ENCODE data around the gene DGKA. TPM values are rescaled to one million over a fixed set of nuclear protein-coding genes. Genes with fewer than 3 reads are reported as not detected.
A peak's percentile ranks its signal among the peaks of the same experiment; 100 is the strongest.
"Not testable (repeated sequence)": the region's sequence is repeated elsewhere in the genome, so short reads cannot be mapped to it uniquely, and the experiment has no call there.

DGKA gene
- total RNA-seq, 1 experiment from 2014 or later: 14.5 TPM

DNA sequence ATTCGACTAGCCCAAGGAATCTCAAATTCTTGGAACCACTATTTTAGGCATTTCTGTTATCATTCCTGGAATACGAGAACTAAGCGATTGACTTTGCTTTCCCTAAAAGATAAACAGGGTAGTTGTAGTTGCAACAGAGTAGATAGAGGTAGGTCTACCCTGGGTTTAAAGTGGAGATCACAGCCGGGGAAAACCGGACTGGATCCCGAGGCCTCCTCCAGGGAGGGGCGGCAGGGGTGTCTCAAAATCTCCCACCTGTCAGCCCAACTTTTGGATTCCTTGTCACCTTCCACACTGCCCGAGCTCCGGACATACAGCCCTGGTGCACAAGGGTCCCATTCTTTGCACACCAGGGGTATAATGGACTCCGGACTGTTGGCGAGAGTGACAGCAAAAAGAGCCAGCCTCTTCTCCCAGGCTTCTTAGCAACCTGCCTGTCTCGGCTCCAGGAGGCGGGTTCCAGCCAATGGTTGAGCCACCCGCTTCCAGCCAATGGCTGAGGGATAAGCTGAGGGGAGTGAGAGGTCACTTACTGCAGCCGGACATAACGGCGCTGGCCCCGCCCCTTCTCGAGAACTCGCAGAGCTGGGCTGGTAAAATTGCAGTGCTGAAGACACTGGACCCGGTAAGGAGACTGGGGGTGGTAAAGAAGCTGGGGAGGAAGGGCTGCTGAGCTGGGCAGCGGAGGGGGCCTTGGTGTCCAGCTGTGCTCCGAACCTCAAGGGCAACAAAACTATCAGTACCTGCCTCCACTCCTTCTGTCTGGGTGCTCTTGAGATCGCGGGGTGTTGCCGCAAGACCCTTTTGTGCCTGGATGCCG lies 66.0 kb downstream of the DGKA start, which contains the start of gene SUOX:
TSS of gene SUOX (plus strand) at position 562 of the 820 bp plus-strand sequence. CDS start 4,946 bp downstream, outside the sequence.
- peak; percentile 98 for DNase-seq (ENCODE audit: low read depth)

DNA sequence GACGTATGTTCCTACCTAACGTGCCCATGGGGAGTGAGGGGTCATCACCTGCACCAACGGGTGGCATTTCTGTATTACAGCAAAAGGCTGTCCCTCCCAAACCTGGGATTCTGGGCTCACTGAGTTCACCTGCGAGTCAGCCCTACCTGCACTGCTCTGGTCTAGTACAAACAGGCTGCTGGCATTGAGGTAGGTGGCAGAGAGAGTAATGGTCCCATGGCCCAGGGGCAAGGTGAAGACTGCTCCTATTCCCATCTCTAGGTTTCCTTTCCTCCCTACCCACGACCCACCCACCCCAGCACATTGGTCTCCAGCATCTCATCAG lies 66.5 kb downstream of the DGKA start:
- no peak for DNase-seq (ENCODE audit: low read depth)

DNA sequence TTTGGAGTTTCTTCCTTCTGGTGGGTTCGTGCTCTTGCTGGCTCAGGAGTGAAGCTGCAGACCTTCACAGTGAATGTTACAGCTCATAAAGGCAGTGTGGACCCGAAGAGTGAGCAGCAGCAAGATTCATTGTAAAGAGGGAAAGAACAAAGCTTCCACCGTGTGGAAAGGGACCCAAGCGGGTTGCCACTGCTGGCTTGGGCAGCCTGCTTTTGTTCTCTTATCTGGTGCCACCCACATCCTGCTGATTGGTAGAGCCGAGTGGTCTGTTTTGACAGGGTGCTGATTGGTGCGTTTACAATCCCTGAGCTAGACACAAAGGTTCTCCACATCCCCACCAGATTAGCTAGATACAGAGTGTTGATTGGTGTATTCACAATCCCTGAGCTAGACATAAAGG lies 68.6 kb downstream of the DGKA start:
- not testable (repeated sequence) for DNase-seq (ENCODE audit: low read depth)

DNA sequence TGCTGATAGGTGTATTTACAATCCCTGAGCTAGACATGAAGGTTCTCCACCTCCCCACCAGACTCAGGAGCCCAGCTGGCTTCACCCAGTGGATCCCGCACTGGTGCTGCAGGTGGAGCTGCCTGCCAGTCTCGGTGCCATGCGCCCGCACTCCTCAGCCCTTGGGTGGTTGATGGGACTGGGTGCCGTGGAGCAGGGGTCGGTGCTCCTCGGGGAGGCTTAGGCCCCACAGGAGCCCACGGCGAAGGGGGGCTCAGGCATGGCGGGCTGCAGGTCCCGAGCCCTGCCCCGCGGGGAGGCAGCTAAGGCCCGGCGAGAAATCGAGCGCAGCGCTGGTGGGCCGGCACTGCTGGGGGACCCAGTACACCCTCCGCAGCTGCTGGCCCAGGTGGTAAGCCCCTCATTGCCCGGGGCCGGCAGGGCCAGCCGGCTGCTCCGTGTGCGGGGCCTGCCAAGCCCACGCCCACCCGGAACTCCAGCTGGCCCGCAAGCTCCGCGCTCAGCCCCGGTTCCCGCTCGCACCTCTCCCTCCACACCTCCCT lies 69.1 kb downstream of the DGKA start:
- DNase-seq (ENCODE audit: low read depth): not testable (repeated sequence)

- no peak for DNase-seq (ENCODE audit: low read depth)
Measured at GRCh38 chr12:56001487-56002100, 70.6 kb downstream of the DGKA start.

DNA sequence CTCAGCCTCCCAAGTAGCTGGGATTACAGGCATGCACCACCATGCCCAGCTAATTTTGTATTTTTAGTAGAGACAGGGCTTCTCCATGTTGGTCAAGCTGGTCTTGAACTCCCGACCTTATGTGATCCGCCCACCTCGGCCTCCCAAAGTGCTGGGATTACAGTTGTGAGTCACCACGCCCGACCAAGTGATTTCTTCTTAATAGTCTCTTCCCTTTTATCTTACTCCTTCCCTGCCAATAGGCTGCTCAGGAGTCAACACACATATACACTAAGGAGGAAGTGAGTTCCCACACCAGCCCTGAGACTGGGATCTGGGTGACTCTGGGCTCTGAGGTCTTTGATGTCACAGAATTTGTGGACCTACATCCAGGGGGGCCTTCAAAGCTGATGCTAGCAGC lies 72.4 kb downstream of the DGKA start:
- not testable (repeated sequence) for DNase-seq (ENCODE audit: low read depth)

Other genes with a start within 250 kb of the DGKA start
- 2.4 and 3.4 TPM in 2 replicates for gene ITGA7, start 223.3 kb upstream of the DGKA start, total RNA-seq (2014; rRNA removed; shearing (Covaris generic))
- gene BLOC1S1, start 215.1 kb upstream of the DGKA start, total RNA-seq (2014; rRNA removed; shearing (Covaris generic)): 112 and 135 TPM in 2 replicates
- gene RDH5, start 210.8 kb upstream of the DGKA start, total RNA-seq (2014; rRNA removed; shearing (Covaris generic)): 2.2 and 4.5 TPM in 2 replicates
- 638 and 824 TPM in 2 replicates for gene CD63, start 202.2 kb upstream of the DGKA start, total RNA-seq (2014; rRNA removed; shearing (Covaris generic))
- gene GDF11, start 188.0 kb upstream of the DGKA start, total RNA-seq (2014; rRNA removed; shearing (Covaris generic)): 1.5 and 2.5 TPM in 2 replicates
- 165 and 253 TPM in 2 replicates for gene SARNP, start 113.4 kb upstream of the DGKA start, total RNA-seq (2014; rRNA removed; shearing (Covaris generic))
- gene ORMDL2, start 113.1 kb upstream of the DGKA start, total RNA-seq (2014; rRNA removed; shearing (Covaris generic)): 36.5 and 44.3 TPM in 2 replicates
- 44.4 and 54.2 TPM in 2 replicates for gene DNAJC14, start 101.6 kb upstream of the DGKA start, total RNA-seq (2014; rRNA removed; shearing (Covaris generic))
- 6.9 and 8.4 TPM in 2 replicates for gene MMP19, start 88.2 kb upstream of the DGKA start, total RNA-seq (2014; rRNA removed; shearing (Covaris generic))
- gene PYM1, start 3.3 kb upstream of the DGKA start, total RNA-seq (2014; rRNA removed; shearing (Covaris generic)): 49.1 and 59.7 TPM in 2 replicates
- gene PMEL, start 34.9 kb downstream of the DGKA start, total RNA-seq (2014; rRNA removed; shearing (Covaris generic)): 0.06 and 0.12 TPM in 2 replicates
- 57.5 and 58.0 TPM in 2 replicates for gene CDK2, start 35.7 kb downstream of the DGKA start, total RNA-seq (2014; rRNA removed; shearing (Covaris generic))
- gene RAB5B, start 42.9 kb downstream of the DGKA start, total RNA-seq (2014; rRNA removed; shearing (Covaris generic)): 22.7 and 31.7 TPM in 2 replicates
- 13.1 and 13.3 TPM in 2 replicates for gene SUOX, start 66.1 kb downstream of the DGKA start, total RNA-seq (2014; rRNA removed; shearing (Covaris generic))
- 0.12 and 0.40 TPM in 2 replicates for gene IKZF4, start 89.9 kb downstream of the DGKA start, total RNA-seq (2014; rRNA removed; shearing (Covaris generic))
- gene RPS26, start 110.8 kb downstream of the DGKA start, total RNA-seq (2014; rRNA removed; shearing (Covaris generic)): 1,984 and 2,181 TPM in 2 replicates
- 0.63 TPM in 1 of 2 replicates, not detected in the other for gene ERBB3, start 149.0 kb downstream of the DGKA start, total RNA-seq (2014; rRNA removed; shearing (Covaris generic))
- gene PA2G4, start 173.4 kb downstream of the DGKA start, total RNA-seq (2014; rRNA removed; shearing (Covaris generic)): 384 and 456 TPM in 2 replicates
- 4,200 and 4,689 TPM in 2 replicates for gene RPL41, start 185.5 kb downstream of the DGKA start, total RNA-seq (2014; rRNA removed; shearing (Covaris generic))
- 2.5 and 3.5 TPM in 2 replicates for gene ZC3H10, start 187.1 kb downstream of the DGKA start, total RNA-seq (2014; rRNA removed; shearing (Covaris generic))
- 54.3 and 69.6 TPM in 2 replicates for gene ESYT1, start 197.1 kb downstream of the DGKA start, total RNA-seq (2014; rRNA removed; shearing (Covaris generic))
- 148 and 156 TPM in 2 replicates for gene MYL6B, start 221.4 kb downstream of the DGKA start, total RNA-seq (2014; rRNA removed; shearing (Covaris generic))
- 2,203 and 2,674 TPM in 2 replicates for gene MYL6, start 227.2 kb downstream of the DGKA start, total RNA-seq (2014; rRNA removed; shearing (Covaris generic))